ENCODE results near the gene PAPOLB. TPM values are rescaled to one million over a fixed set of nuclear protein-coding genes. Genes with fewer than 3 reads are reported as not detected.

Gene PAPOLB
- total and polyA plus RNA-seq, 7 experiments from 2014 or later, result not detected

DNA sequence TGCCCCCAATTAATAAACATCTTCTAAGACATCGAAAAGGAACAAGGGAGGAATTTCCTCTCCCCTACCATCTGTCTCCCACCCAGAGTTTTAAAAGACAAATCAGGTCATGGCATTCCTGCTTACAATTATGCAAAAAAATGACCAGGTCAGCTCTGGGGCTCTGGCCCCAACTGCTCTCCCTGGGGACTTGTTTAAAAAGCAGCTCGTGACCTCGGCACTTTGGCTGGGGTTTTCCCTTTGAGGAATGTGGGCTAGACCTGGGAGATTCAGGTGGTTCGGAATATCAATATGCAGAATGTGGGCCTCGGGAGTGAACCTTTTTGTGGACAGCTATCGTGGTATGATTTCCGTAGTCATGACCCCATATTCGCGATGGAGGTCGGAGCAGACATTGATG is 22.3 kb upstream of the PAPOLB start:
- ATAC-seq (no peak), DNase-seq (no peak)
- Histone ChIP-seq H3K9me3 (ENCODE audit: control insufficient read depth in 2 of 3, low read length in 3 of 3) (no peaks in the 10 kb centered on the region), H3K4me1 (ENCODE audit: control insufficient read depth in 2 of 2, insufficient read depth in 2 of 2, low read length in 2 of 2) (no peaks in the 10 kb centered on the region), H3K27me3 (ENCODE audit: control insufficient read depth in 2 of 2, insufficient read depth in 2 of 2, low read length in 2 of 2) (peaks cover 0 to 8% of the 10 kb centered on the region in 2 donors), H3K4me3 (ENCODE audit: low read length) (no peak overlapping the region), H3K36me3 (ENCODE audit: control insufficient read depth in 2 of 3, insufficient read depth in 3 of 3, low read length in 3 of 3) (no peaks in the 10 kb centered on the region), H3K27ac (ENCODE audit: low read depth, low read length) (no peak overlapping the region)
- intact Hi-C loops (cut with micrococcal nuclease), result loop anchor here (5.0 to 10.0 kb wide), 6 partner anchors 59 to 269 kb away; partner anchors contain the start of gene AP5Z1 (in 1 of the 2)
- peak overlapping the region in 9 of 10 donors; percentile 5 to 59 (median 50) for H3K4me3 Mint-ChIP-seq
- peak overlapping the region in 1 of 9 donors; percentile 19 for H3K27ac Mint-ChIP-seq
- CTCF ChIA-PET, result interaction anchor here (1.8 kb wide), 1 partner anchor 86 kb away, joined by 4 read pairs; no protein-coding TSS in a partner anchor
- POLR2A ChIA-PET, result no interaction called here
- peaks cover 23 to 41% (median 30%) of the 10 kb centered on the region in 5 donors for H3K27me3 Mint-ChIP-seq
- H3K4me1 Mint-ChIP-seq, result peaks cover 7 to 17% (median 13%) of the 10 kb centered on the region in 7 donors
- peaks cover 0 to 1% (median 0%) of the 10 kb centered on the region in 11 donors for H3K9me3 Mint-ChIP-seq
- H3K36me3 Mint-ChIP-seq, result no peaks in the 10 kb centered on the region

GRCh38 chr7:4883372-4884144 is 21.7 kb upstream of the PAPOLB start, which contains the start of gene RADIL:
RADIL (minus strand) TSS chr7:4883716; CDS start chr7:4878139, 5,577 bp downstream.
- Mint-ChIP-seq H3K27ac (peak within 1 kb of the TSS in 2 of 9 donors; percentile 19 to 25), H3K27me3 (peaks cover 23 to 39% (median 32%) of the 10 kb centered on the region in 5 donors), H3K9me3 (peaks cover 0 to 1% (median 0%) of the 10 kb centered on the region in 11 donors), H3K36me3 (no peaks in the 10 kb centered on the region), H3K4me1 (peaks cover 7 to 17% (median 13%) of the 10 kb centered on the region in 7 donors), H3K4me3 (peak within 1 kb of the TSS; percentile 48 to 79 (median 76))
- DNase-seq, result peak; percentile 65 to 92 (median 86)
- Histone ChIP-seq H3K4me3 (ENCODE audit: low read length) (no peak within 1 kb of the TSS), H3K27me3 (ENCODE audit: control insufficient read depth in 2 of 2, insufficient read depth in 2 of 2, low read length in 2 of 2) (peaks cover 0 to 8% of the 10 kb centered on the region in 2 donors), H3K27ac (ENCODE audit: low read depth, low read length) (no peak within 1 kb of the TSS), H3K9me3 (ENCODE audit: control insufficient read depth in 2 of 3, low read length in 3 of 3) (no peaks in the 10 kb centered on the region), H3K4me1 (ENCODE audit: control insufficient read depth in 2 of 2, insufficient read depth in 2 of 2, low read length in 2 of 2) (no peaks in the 10 kb centered on the region), H3K36me3 (ENCODE audit: control insufficient read depth in 2 of 3, insufficient read depth in 3 of 3, low read length in 3 of 3) (no peaks in the 10 kb centered on the region)
- ChIA-PET CTCF (interaction anchor here (0.6 to 1.8 kb wide), 3 partner anchors 86 to 714 kb away, joined by 3 to 4 read pairs (median 3); no protein-coding TSS in a partner anchor), POLR2A (no interaction called here)
- intact Hi-C loops (cut with micrococcal nuclease), result loop anchor here (1.0 to 10.0 kb wide), 7 partner anchors 59 to 269 kb away; partner anchors contain the start of gene AP5Z1 (in 1 of the 2)
- peak; percentile 98 for ATAC-seq

DNA sequence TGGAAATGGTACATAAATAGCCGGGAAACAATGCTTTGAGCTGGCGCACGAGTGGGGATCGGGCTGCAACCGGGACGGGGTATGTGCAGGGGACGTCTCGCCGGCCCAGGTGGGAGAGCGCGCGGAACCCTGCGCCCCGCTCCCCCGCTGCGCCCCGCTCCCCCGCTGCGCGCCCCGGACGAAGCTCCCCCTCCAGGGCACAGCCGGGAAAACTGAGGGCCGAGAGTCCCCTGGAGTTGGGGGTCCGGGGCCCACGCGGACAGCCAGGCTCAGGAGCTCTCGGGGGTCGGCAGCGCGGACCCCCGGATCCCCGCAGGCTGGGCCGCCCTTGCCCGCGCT is 21.2 kb upstream of the PAPOLB start:
- intact Hi-C loops (cut with micrococcal nuclease), result loop anchor here (1.0 to 10.0 kb wide), 7 partner anchors 58 to 268 kb away; partner anchors contain the start of gene AP5Z1 (in 1 of the 2)
- peak overlapping the region; percentile 48 to 79 (median 76) for H3K4me3 Mint-ChIP-seq
- H3K9me3 Mint-ChIP-seq, result peaks cover 0 to 1% (median 0%) of the 10 kb centered on the region in 11 donors
- H3K27ac Mint-ChIP-seq, result no peak overlapping the region
- H3K27me3 Mint-ChIP-seq, result peaks cover 23 to 40% (median 34%) of the 10 kb centered on the region in 5 donors
- POLR2A ChIA-PET, result no interaction called here
- no peak overlapping the region for H3K27ac ChIP-seq (ENCODE audit: low read depth, low read length)
- H3K36me3 ChIP-seq (ENCODE audit: control insufficient read depth in 2 of 3, insufficient read depth in 3 of 3, low read length in 3 of 3), result no peaks in the 10 kb centered on the region
- no peaks in the 10 kb centered on the region for H3K4me1 ChIP-seq (ENCODE audit: control insufficient read depth in 2 of 2, insufficient read depth in 2 of 2, low read length in 2 of 2)
- no peak overlapping the region for H3K4me3 ChIP-seq (ENCODE audit: low read length)
- CTCF ChIA-PET, result interaction anchor here (0.6 to 1.8 kb wide), 3 partner anchors 85 to 714 kb away, joined by 3 to 4 read pairs (median 3); no protein-coding TSS in a partner anchor
- no peaks in the 10 kb centered on the region for H3K9me3 ChIP-seq (ENCODE audit: control insufficient read depth in 2 of 3, low read length in 3 of 3)
- peaks cover 0 to 8% of the 10 kb centered on the region in 2 donors for H3K27me3 ChIP-seq (ENCODE audit: control insufficient read depth in 2 of 2, insufficient read depth in 2 of 2, low read length in 2 of 2)
- no peaks in the 10 kb centered on the region for H3K36me3 Mint-ChIP-seq
- ATAC-seq (no peak), DNase-seq (peak in 1 of 9 donors; percentile 4)
- peaks cover 7 to 17% (median 13%) of the 10 kb centered on the region in 7 donors for H3K4me1 Mint-ChIP-seq

DNA sequence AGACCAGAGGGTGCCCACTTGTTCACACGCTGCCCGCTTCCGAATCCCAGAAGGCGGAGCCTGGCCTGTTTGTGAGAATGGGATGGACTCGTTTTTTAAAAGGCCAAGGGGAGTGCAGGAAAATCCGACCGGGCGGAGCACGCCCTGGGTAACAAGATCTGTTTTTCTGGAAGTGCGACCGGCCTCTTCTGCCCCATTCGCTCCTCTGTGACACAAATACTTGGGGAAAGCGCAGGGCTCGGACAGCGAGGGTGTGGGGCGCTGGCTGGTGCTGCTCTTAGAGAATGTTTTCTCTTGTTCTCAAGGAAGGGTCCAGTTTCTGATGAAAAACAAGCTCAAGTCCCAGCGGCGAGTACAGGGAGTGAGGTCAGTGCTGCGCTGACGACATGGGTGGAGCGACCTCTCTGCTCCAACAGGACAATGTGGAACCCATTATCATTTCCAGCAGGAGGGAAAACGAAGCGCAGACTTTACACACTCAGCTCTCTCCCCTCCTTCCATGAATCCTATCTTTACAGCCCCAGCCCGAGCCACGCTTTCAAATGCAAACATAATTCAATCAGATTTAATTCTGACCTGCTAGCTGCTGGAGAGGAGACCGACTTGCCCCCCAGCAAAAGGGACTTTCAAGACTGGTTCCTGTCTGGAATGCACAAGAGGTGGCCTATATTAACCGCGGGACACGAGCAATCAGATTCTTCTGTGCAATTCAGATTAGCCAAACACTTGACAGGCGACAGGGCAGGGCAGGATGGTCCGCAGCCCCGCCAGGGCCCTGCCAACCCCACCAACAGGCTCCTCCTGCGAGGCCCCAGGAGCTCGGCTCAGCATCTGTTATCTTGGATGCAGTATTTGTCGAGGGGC is 20.6 kb upstream of the PAPOLB start:
- Mint-ChIP-seq H3K4me3 (peak overlapping the region; percentile 48 to 79 (median 76)), H3K27ac (peak overlapping the region in 1 of 9 donors; percentile 25), H3K4me1 (peaks cover 7 to 17% (median 13%) of the 10 kb centered on the region in 7 donors), H3K36me3 (no peaks in the 10 kb centered on the region), H3K27me3 (peaks cover 23 to 44% (median 34%) of the 10 kb centered on the region in 5 donors), H3K9me3 (peaks cover 0 to 1% (median 0%) of the 10 kb centered on the region in 11 donors)
- H3K4me1 ChIP-seq (ENCODE audit: control insufficient read depth in 2 of 2, insufficient read depth in 2 of 2, low read length in 2 of 2), result no peaks in the 10 kb centered on the region
- peaks cover 0 to 8% of the 10 kb centered on the region in 2 donors for H3K27me3 ChIP-seq (ENCODE audit: control insufficient read depth in 2 of 2, insufficient read depth in 2 of 2, low read length in 2 of 2)
- DNase-seq, result no peak
- H3K36me3 ChIP-seq (ENCODE audit: control insufficient read depth in 2 of 3, insufficient read depth in 3 of 3, low read length in 3 of 3), result no peaks in the 10 kb centered on the region
- H3K4me3 ChIP-seq (ENCODE audit: low read length), result no peak overlapping the region
- no peak overlapping the region for H3K27ac ChIP-seq (ENCODE audit: low read depth, low read length)
- ATAC-seq, result no peak
- no peaks in the 10 kb centered on the region for H3K9me3 ChIP-seq (ENCODE audit: control insufficient read depth in 2 of 3, low read length in 3 of 3)
- CTCF ChIA-PET, result interaction anchor here (1.8 kb wide), 1 partner anchor 84 kb away, joined by 4 read pairs; no protein-coding TSS in a partner anchor
- intact Hi-C loops (cut with micrococcal nuclease), result loop anchor here (1.0 to 10.0 kb wide), 7 partner anchors 58 to 268 kb away; partner anchors contain the start of gene AP5Z1 (in 1 of the 2)
- POLR2A ChIA-PET, result no interaction called here

- ATAC-seq (no peak), DNase-seq (no peak)
- Mint-ChIP-seq H3K4me1 (peaks cover 7 to 17% (median 13%) of the 10 kb centered on the region in 7 donors), H3K9me3 (peaks cover 0 to 1% (median 0%) of the 10 kb centered on the region in 11 donors), H3K27ac (no peak overlapping the region), H3K27me3 (peaks cover 23 to 46% (median 31%) of the 10 kb centered on the region in 5 donors), H3K4me3 (peak overlapping the region in 1 of 10 donors; percentile 28), H3K36me3 (no peaks in the 10 kb centered on the region)
- no peaks in the 10 kb centered on the region for H3K4me1 ChIP-seq (ENCODE audit: control insufficient read depth in 2 of 2, insufficient read depth in 2 of 2, low read length in 2 of 2)
- intact Hi-C loops (cut with micrococcal nuclease), result loop anchor here (5.0 to 10.0 kb wide), 6 partner anchors 55 to 265 kb away; partner anchors contain the start of gene AP5Z1 (in 1 of the 2)
- H3K36me3 ChIP-seq (ENCODE audit: control insufficient read depth in 2 of 3, insufficient read depth in 3 of 3, low read length in 3 of 3), result no peaks in the 10 kb centered on the region
- peaks cover 0 to 8% of the 10 kb centered on the region in 2 donors for H3K27me3 ChIP-seq (ENCODE audit: control insufficient read depth in 2 of 2, insufficient read depth in 2 of 2, low read length in 2 of 2)
- CTCF ChIA-PET, result interaction anchor here (0.5 kb wide), 1 partner anchor 710 kb away, joined by 4 read pairs; no protein-coding TSS in a partner anchor
- no peak overlapping the region for H3K27ac ChIP-seq (ENCODE audit: low read depth, low read length)
- H3K4me3 ChIP-seq (ENCODE audit: low read length), result no peak overlapping the region
- H3K9me3 ChIP-seq (ENCODE audit: control insufficient read depth in 2 of 3, low read length in 3 of 3), result no peaks in the 10 kb centered on the region
- POLR2A ChIA-PET, result no interaction called here
Measured at GRCh38 chr7:4880218-4880617, 18.4 kb upstream of the PAPOLB start.

All from naive thymus-derived CD4-positive, alpha-beta T cell (primary cell).